DMS153 (cell line): ENCODE measurements around the gene DLG2.

ENCODE experiments used
- DNase-seq: peaks from one replicate; lab custom pipeline; 2025; lab: John Stamatoyannopoulos, UW

Gene DLG2

GRCh38 chr11:84106541-84106940, 1520.6 kb downstream of the DLG2 start:
- peak; percentile 50 for DNase-seq

GRCh38 chr11:84105148-84105547, 1522.0 kb downstream of the DLG2 start:
- no peak for DNase-seq

GRCh38 chr11:84103096-84103495, 1524.0 kb downstream of the DLG2 start:
- no peak for DNase-seq

GRCh38 chr11:84097186-84097585, 1530.0 kb downstream of the DLG2 start:
- DNase-seq, result no peak

GRCh38 chr11:84091212-84091986, 1535.7 kb downstream of the DLG2 start:
- DNase-seq, result no peak

- peak; percentile 90 for DNase-seq
These were observed 1537.8 kb downstream of the DLG2 start for GRCh38 chr11:84089072-84090057.

- no peak for DNase-seq
These were observed 1555.3 kb downstream of the DLG2 start for GRCh38 chr11:84071851-84072250.

GRCh38 chr11:84069048-84069447, 1558.1 kb downstream of the DLG2 start:
- DNase-seq, result no peak

- peak; percentile 13 for DNase-seq
These were observed 1565.4 kb downstream of the DLG2 start for GRCh38 chr11:84061726-84062125.

- DNase-seq, result no peak
These were observed 1570.3 kb downstream of the DLG2 start for GRCh38 chr11:84056653-84057376.

GRCh38 chr11:84045146-84045545, 1582.0 kb downstream of the DLG2 start:
- DNase-seq, result no peak

- no peak for DNase-seq
These were observed 1582.4 kb downstream of the DLG2 start for GRCh38 chr11:84044706-84045105.

GRCh38 chr11:84036664-84037194, 1590.4 kb downstream of the DLG2 start:
- DNase-seq, result no peak

- DNase-seq, result no peak
These were observed 1591.5 kb downstream of the DLG2 start for GRCh38 chr11:84035645-84036044.

GRCh38 chr11:84034484-84034883, 1592.7 kb downstream of the DLG2 start:
- no peak for DNase-seq

- no peak for DNase-seq
These were observed 1602.9 kb downstream of the DLG2 start for GRCh38 chr11:84024266-84024665.

GRCh38 chr11:84022695-84023094, 1604.4 kb downstream of the DLG2 start:
- DNase-seq, result no peak

GRCh38 chr11:84022201-84022600, 1604.9 kb downstream of the DLG2 start:
- DNase-seq, result peak; percentile 74

GRCh38 chr11:84021291-84021690, 1605.9 kb downstream of the DLG2 start:
- DNase-seq, result no peak

- DNase-seq, result no peak
These were observed 1607.5 kb downstream of the DLG2 start for GRCh38 chr11:84019571-84020194.

GRCh38 chr11:84014539-84014938, 1612.6 kb downstream of the DLG2 start:
- DNase-seq, result no peak
